Ectodermal cell (in vitro differentiated cells): ENCODE measurements around the gene PCDHB1.
"Not testable (repeated sequence)": the region's sequence is repeated elsewhere in the genome, so short reads cannot be mapped to it uniquely, and the experiment has no call there.

Experiments used
- H3K27ac ChIP-seq: 2 replicates; pipeline ENCODE4 v1.7.0; 2013; ENCODE audit warnings: mild to moderate bottlenecking, low read depth, low read length; ENCODE audit not compliant: insufficient read depth, poor library complexity, severe bottlenecking
- H3K27me3 ChIP-seq: 2 replicates; pipeline ENCODE4 v1.7.0; 2013; ENCODE audit warnings: mild to moderate bottlenecking, low read length; ENCODE audit not compliant: insufficient read depth, control insufficient read depth, poor library complexity, severe bottlenecking
- H3K36me3 ChIP-seq: one replicate; pipeline ENCODE4 v1.7.0; 2013; ENCODE audit warnings: low read length; ENCODE audit not compliant: control insufficient read depth, insufficient read depth
- H3K4me1 ChIP-seq: one replicate; pipeline ENCODE4 v1.7.0; 2013; ENCODE audit warnings: low read length; ENCODE audit not compliant: control insufficient read depth, insufficient read depth
- H3K4me3 ChIP-seq: 2 replicates; pipeline ENCODE4 v1.7.0; 2013; ENCODE audit warnings: low read depth, low read length, control low read depth; ENCODE audit not compliant: insufficient read depth
- H3K9me3 ChIP-seq: 2 replicates; pipeline ENCODE4 v1.7.0; 2013; ENCODE audit warnings: mild to moderate bottlenecking, low read length, moderate library complexity; ENCODE audit not compliant: control insufficient read depth
- WGBS, 2 experiments: methylation state at CpG; one replicate each; pipeline ENCODE4 v1.1.7; 2013; ENCODE audit warnings: missing lambda C conversion rate in 2 of 2; 5-methylcytosine and 5-hydroxymethylcytosine counted together

The PCDHB1 gene

DNA sequence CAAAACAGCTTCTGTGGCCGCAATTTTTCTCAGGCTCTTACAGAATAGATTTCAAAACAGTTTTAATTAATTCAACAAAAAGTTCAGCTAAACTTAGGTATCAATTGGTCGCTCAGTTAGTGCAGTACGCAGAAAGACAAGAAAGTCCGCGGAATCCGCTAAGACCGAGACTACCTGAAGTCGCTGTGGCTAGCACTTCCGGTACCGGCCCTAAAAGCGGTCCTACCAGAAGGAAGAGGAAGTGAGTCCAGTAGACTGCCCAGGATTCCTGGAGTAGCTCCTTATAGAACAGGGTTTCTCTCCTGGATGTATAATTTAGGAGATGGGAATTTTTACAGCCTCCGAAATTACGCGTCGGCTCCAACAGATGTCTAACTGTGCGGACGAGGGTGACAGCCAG is 26.7 kb downstream of the PCDHB1 start:
- H3K27me3 ChIP-seq: no peaks in the 10 kb centered on the region
- H3K36me3 ChIP-seq: no peaks in the 10 kb centered on the region
- H3K4me1 ChIP-seq: no peaks in the 10 kb centered on the region
- H3K27ac ChIP-seq: no peak overlapping the region
- H3K4me3 ChIP-seq: no peak overlapping the region
- H3K9me3 ChIP-seq: no peaks in the 10 kb centered on the region
- 95 to 96% methylated on average over 17 of the region's 17 CpGs for WGBS, 2 experiments

DNA sequence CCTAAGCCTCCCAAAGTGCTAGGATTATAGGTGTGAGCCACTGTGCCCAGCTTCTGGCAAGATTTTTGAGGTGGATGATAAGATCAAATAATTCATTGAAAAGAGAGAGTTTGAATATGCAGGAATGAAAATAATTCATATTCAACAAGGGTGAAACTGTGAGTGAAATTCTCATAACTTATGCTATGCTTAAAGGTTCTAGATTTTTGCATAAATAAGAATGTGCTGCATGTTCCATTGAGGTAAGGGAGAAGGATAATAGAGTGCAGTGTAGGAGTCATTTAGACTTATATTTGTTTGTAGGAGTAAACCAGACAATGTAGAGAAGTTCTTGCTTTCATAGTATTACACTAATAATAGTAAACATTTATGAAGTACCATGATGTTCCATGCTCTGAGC is 31.1 kb downstream of the PCDHB1 start:
- Histone ChIP-seq H3K27me3 (no peaks in the 10 kb centered on the region), H3K4me3 (no peak overlapping the region), H3K27ac (no peak overlapping the region), H3K36me3 (no peaks in the 10 kb centered on the region), H3K4me1 (no peaks in the 10 kb centered on the region), H3K9me3 (no peaks in the 10 kb centered on the region)

DNA sequence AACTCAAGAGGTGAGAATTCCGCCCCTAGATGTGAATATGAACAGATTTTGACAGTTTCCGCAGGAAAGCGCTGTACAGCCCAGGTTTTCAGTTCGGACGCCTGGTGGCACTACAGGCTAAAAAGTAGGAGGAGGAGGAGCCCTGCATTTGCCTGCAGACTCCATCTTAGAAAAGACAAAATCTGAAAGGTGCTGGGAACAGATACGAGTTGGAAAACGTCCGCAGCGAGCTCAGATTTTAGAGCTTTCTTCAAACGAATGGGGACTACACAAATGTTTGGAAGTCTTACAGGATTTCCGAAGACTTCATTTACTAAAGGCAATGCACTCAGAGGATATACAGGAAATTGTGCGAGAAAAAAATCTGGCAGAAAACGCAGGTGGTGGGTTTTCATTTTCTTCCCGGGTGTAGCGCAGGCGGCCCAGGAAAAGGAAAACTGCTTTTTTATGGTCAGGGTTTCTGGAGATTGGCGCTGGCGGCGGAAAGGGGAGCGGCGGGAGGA is 33.4 kb downstream of the PCDHB1 start:
- H3K4me3 ChIP-seq: no peak overlapping the region
- H3K4me1 ChIP-seq: no peaks in the 10 kb centered on the region
- H3K27ac ChIP-seq: no peak overlapping the region
- 84 to 86% methylated on average over 21 of the region's 21 CpGs for WGBS, 2 experiments
- no peaks in the 10 kb centered on the region for H3K9me3 ChIP-seq
- no peaks in the 10 kb centered on the region for H3K36me3 ChIP-seq
- no peaks in the 10 kb centered on the region for H3K27me3 ChIP-seq

DNA sequence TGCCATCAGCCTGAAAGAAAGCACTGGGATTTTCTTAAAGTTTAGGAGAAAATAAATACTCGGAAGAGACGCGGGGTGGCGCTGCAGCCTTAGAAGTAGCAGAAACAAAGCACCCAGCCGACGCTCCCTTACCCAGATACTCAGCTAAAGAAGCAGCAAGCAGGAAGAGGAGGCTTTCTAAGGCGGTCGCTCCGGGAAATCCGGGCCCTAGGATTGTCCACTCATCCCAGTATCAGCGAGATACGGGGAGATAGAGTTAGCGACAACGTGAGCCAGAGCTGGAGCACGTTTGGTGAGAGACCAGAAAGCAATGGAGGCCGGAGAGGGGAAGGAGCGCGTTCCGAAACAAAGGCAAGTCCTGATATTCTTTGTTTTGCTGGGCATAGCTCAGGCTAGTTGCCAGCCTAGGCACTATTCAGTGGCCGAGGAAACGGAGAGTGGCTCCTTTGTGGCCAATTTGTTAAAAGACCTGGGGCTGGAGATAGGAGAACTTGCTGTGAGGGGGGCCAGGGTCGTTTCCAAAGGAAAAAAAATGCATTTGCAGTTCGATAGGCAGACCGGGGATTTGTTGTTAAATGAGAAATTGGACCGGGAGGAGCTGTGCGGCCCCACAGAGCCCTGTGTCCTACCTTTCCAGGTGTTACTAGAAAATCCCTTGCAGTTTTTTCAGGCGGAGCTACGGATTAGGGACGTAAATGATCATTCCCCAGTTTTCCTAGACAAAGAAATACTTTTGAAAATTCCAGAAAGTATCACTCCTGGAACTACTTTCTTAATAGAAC is 43.5 kb downstream of the PCDHB1 start, which contains the start of gene PCDHB2:
TSS of gene PCDHB2 (plus strand) at position 135 of the 782 bp plus-strand sequence. CDS start at position 311, 176 bp downstream.
- Histone ChIP-seq H3K4me1 (no peaks in the 10 kb centered on the region), H3K27ac (peak within 1 kb of the TSS; percentile 80), H3K4me3 (peak within 1 kb of the TSS; percentile 66), H3K36me3 (peaks cover 11% of the 10 kb centered on the region), H3K9me3 (no peaks in the 10 kb centered on the region), H3K27me3 (no peaks in the 10 kb centered on the region)
- 18 to 20% methylated on average over 29 of the region's 29 CpGs for WGBS, 2 experiments

DNA sequence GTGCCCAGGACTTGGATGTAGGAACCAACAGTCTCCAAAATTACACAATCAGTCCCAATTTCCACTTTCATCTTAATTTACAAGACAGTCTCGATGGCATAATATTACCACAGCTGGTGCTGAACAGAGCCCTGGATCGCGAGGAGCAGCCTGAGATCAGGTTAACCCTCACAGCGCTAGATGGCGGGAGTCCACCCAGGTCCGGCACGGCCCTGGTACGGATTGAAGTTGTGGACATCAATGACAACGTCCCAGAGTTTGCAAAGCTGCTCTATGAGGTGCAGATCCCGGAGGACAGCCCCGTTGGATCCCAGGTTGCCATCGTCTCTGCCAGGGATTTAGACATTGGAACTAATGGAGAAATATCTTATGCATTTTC is 44.1 kb downstream of the PCDHB1 start:
- H3K27me3 ChIP-seq: no peaks in the 10 kb centered on the region
- 82 to 88% methylated on average over 12 of the region's 12 CpGs for WGBS, 2 experiments
- no peak overlapping the region for H3K27ac ChIP-seq
- H3K9me3 ChIP-seq: no peaks in the 10 kb centered on the region
- no peaks in the 10 kb centered on the region for H3K4me1 ChIP-seq
- peaks cover 13% of the 10 kb centered on the region for H3K36me3 ChIP-seq
- peak overlapping the region; percentile 66 for H3K4me3 ChIP-seq

DNA sequence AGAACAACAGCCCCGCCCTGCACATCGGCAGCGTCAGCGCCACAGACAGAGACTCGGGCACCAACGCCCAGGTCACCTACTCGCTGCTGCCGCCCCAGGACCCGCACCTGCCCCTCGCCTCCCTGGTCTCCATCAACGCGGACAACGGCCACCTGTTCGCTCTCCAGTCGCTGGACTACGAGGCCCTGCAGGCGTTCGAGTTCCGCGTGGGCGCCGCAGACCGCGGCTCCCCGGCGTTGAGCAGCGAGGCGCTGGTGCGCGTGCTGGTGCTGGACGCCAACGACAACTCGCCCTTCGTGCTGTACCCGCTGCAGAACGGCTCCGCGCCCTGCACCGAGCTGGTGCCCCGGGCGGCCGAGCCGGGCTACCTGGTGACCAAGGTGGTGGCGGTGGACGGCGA is 45.0 kb downstream of the PCDHB1 start:
- H3K27ac ChIP-seq, H3K27me3 ChIP-seq, H3K9me3 ChIP-seq, H3K4me3 ChIP-seq, H3K4me1 ChIP-seq: not testable (repeated sequence)
- WGBS, 2 experiments: 90 to 93% methylated on average over 21 of the region's 46 CpGs
- H3K36me3 ChIP-seq: peaks cover 23% of the 10 kb centered on the region

DNA sequence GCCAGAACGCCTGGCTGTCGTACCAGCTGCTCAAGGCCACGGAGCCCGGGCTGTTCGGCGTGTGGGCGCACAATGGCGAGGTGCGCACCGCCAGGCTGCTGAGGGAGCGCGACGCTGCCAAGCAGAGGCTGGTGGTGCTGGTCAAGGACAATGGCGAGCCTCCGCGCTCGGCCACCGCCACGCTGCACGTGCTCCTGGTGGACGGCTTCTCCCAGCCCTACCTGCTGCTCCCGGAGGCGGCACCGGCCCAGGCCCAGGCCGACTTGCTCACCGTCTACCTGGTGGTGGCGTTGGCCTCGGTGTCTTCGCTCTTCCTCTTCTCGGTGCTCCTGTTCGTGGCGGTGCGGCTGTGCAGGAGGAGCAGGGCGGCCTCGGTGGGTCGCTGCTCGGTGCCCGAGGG is 45.4 kb downstream of the PCDHB1 start:
- not testable (repeated sequence) for H3K27me3 ChIP-seq, H3K27ac ChIP-seq, H3K4me3 ChIP-seq, H3K9me3 ChIP-seq, H3K4me1 ChIP-seq
- H3K36me3 ChIP-seq: peaks cover 27% of the 10 kb centered on the region
- 95 to 97% methylated on average over 29 of the region's 38 CpGs for WGBS, 2 experiments

DNA sequence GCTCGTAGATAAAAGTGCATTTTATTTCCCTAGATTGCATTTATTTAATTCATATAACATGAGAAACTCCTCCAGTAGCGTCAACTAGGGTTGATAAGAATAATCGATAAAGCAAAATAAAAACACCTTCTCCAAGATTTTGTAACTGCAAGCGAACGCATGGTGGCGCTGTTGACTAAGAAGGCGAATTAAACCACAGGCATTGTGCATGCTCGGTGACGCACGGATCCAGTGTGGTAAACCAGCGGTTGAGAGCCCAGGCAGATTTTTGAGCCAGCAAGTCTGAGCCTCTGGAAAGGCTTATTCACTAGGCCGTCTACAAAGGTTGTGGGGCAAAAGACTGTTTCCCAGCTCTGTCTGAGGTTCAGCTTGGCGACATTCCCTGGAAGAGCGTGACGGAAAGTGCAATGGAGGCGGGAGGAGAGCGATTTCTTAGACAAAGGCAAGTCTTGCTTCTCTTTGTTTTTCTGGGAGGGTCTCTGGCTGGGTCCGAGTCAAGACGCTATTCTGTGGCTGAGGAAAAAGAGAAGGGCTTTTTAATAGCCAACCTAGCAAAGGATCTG is 49.1 kb downstream of the PCDHB1 start, which contains the start of gene PCDHB3:
TSS of gene PCDHB3 (plus strand) at position 231 of the 563 bp plus-strand sequence. CDS start at position 408, 177 bp downstream.
- Histone ChIP-seq H3K36me3 (peaks cover 36% of the 10 kb centered on the region), H3K4me3 (no peak within 1 kb of the TSS), H3K27me3 (no peaks in the 10 kb centered on the region), H3K27ac (no peak within 1 kb of the TSS), H3K4me1 (no peaks in the 10 kb centered on the region), H3K9me3 (peaks cover 3% of the 10 kb centered on the region)
- WGBS, 2 experiments: 86 to 89% methylated on average over 19 of the region's 19 CpGs

DNA sequence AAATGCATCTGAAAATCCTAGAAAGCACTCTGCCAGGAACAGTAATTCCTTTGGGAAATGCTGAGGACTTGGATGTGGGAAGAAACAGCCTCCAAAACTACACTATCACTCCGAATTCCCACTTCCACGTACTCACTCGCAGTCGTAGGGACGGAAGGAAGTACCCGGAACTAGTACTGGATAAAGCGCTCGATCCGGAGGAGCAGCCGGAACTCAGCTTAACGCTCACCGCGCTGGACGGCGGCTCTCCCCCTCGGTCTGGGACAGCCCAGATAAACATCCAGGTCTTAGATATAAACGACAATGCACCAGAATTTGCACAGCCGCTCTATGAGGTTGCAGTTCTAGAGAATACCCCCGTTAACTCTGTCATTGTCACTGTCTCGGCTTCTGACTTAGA is 49.9 kb downstream of the PCDHB1 start:
- no peak overlapping the region for H3K27ac ChIP-seq
- no peaks in the 10 kb centered on the region for H3K27me3 ChIP-seq
- peaks cover 30% of the 10 kb centered on the region for H3K36me3 ChIP-seq
- 92 to 93% methylated on average over 20 of the region's 20 CpGs for WGBS, 2 experiments
- no peak overlapping the region for H3K4me3 ChIP-seq
- H3K4me1 ChIP-seq: no peaks in the 10 kb centered on the region
- peaks cover 3% of the 10 kb centered on the region for H3K9me3 ChIP-seq

DNA sequence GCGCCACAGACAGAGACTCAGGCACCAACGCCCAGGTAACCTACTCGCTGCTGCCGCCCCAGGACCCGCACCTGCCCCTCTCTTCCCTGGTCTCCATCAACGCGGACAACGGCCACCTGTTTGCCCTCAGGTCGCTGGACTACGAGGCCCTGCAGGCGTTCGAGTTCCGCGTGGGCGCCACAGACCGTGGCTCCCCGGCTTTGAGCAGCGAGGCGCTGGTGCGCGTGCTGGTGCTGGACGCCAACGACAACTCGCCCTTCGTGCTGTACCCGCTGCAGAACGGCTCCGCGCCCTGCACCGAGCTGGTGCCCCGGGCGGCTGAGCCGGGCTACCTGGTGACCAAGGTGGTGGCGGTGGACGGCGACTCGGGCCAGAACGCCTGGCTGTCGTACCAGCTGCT is 50.9 kb downstream of the PCDHB1 start:
- peaks cover 30% of the 10 kb centered on the region for H3K36me3 ChIP-seq
- 90 to 98% methylated on average over 19 to 26 of the region's 39 CpGs for WGBS, 2 experiments
- not testable (repeated sequence) for H3K27ac ChIP-seq, H3K27me3 ChIP-seq, H3K4me1 ChIP-seq, H3K4me3 ChIP-seq, H3K9me3 ChIP-seq
